GM18873 (cell line): ENCODE data around the gene KLHL25.

Experiments used
- ATAC-seq: cut with Tn5 transposase; IDR thresholded peaks from one replicate; pipeline ENCODE4 v1.9.1; 2021; ENCODE audit warnings: mild to moderate bottlenecking, moderate library complexity, moderate number of reproducible peaks; ENCODE audit not compliant: unreplicated experiment, low FRiP score

Gene KLHL25

DNA sequence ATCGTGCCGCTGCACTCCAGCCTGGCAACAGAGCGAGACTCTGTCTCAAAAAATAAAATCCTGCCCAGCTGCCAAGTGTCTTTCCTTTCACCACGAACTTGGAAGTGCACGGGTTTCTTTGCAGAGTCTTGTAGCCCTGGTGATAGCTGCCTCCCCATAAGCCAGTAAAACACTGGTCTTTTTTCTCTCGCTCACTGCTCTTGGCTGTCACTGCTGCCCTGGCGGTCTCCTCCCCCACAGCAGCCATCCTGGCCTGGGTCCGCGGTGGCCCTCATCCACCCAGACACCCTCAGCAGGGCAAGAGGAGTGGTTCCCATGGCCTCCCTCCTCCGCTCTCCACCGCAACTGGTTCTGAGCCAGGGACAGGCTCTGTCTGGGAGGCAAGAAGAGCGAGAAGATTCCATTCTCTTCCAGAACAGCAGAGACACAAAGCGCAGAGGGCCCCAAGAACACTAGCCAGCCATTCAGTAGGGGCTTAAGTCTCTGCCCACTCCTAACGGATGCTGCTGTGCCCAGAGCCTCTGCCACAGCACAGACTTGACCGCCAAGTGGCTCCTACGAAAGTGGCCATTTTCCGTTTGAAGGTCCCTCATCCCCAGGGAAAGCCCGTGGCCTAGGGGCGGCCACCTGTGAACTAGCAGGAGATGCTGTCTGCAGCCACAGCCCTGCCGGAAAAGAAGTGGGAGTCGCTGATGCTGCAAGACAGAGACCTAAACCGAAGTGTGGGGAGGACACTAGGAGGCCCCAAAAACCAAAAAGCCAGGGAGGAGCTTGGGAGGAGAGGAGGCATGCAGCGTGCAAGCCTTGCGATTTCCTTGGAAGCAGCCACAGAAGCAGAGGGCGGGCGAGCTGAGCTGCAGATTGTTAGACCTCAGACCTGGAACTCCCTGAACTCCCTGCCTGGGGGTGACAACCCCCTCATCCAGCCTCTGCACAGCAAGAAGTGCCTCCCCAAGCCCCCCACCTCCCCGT lies 44.1 kb downstream of the KLHL25 start:
- ATAC-seq: no peak

GRCh38 chr15:85749261-85750151 lies 45.2 kb downstream of the KLHL25 start:
- no peak for ATAC-seq

DNA sequence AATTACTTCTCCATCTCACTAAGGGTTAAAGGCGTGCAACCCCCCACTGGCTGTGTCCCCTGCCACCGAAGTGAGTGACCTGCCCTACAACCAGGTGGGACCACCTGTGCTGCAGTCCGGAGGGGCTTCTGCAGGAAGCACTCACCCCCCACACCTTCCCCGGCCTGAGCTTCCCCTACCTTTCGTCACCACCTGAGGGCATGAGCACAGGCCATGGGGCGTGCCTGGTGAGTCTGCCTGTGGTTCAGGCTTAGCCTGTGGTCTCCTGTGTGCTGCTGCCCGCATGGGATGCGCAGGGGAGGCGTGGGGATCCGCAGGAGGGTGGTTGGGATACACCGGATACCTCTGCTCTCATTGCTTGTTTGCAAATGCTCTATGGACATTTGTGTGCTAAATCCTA lies 46.0 kb downstream of the KLHL25 start:
- ATAC-seq: no peak

- ATAC-seq: no peak
These were observed 46.5 kb downstream of the KLHL25 start for GRCh38 chr15:85748176-85748575.

GRCh38 chr15:85746641-85747040 lies 48.1 kb downstream of the KLHL25 start:
- ATAC-seq: no peak

DNA sequence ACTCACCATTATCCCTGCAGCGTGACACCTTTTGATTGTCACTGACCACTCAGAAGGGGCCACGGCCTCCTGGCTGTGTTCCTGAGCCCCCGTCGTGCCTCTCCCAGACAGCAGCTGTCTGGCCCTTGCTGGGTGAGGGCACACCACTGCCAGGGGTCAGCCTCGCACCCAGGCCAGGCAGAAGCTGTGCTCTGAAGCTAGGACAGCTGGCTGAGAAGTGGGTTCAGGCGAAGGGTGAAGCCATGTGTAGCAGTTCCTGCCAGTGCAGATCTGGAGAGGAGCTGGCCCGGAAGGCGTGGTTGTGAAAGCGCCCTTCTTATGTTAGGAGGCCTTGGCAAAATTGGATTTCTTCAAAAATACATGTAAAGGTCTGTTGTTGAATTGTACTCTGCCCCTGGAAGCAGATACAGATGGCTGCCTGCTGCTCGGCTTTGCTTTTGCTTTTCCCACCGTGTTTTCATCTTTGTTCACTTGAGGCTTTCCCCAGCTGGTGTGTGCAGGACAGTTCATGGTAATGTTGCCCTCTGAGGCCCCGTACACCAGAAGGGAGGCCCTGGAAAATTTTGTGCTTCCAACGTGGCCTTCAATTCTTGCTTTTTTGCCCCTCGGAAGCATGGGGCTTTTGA lies 49.1 kb downstream of the KLHL25 start:
- no peak for ATAC-seq

- no peak for ATAC-seq
These were observed 49.7 kb downstream of the KLHL25 start for GRCh38 chr15:85745023-85745422.

DNA sequence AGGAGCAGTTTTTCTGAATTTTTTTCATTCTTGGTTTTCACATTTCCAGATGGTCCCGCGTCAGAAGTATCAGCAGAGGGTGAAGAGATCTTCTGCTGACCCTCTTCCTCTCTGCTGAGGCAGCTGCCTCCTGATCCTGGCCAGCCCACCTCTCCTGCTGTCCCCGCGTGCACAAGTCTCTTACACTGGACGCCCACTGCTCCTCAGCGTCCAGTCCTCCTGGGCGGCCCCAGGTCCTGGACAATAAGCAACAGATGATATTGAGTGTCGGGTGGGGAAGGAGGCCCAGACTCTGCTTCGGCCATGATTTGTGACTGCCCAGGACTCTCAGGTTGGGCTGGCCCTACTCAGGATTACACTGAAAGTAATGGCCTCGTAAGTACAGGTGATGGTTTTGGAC lies 50.1 kb downstream of the KLHL25 start:
- ATAC-seq: no peak

GRCh38 chr15:85743392-85744055 lies 51.2 kb downstream of the KLHL25 start:
- ATAC-seq: no peak

DNA sequence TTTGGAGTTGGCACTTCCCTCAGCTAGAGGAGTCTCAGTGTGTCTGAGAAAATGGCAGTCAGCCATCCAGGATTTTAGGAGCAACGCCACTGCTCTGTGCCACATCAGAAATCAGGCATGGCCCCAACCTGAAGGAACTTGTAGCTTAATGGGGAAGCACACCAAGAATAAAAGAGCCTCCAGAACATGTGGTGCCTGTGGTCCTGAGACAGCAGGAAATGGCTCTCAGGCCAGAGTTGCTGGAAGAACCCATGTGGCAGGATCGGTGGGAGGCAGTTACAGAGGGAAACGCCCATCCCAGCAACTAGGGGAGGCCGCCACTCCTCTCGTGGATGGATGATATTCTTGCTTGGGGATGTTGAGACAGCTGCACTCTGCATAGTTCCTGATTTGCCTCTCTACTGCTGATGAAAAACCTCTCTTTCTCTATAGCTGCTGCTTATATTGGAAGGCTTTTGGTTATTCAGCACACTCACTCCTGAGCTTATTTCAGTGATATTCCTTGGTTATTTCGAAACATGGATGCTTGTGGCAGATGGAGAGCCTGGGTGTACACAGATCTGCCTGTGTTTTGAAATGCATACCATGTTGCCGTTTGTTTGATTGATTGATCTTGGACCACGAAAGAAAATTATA lies 52.4 kb downstream of the KLHL25 start:
- no peak for ATAC-seq

- no peak for ATAC-seq
These were observed 53.1 kb downstream of the KLHL25 start for GRCh38 chr15:85741662-85742061.

GRCh38 chr15:85741021-85741421 lies 53.7 kb downstream of the KLHL25 start:
- no peak for ATAC-seq

GRCh38 chr15:85737061-85737460 lies 57.7 kb downstream of the KLHL25 start:
- no peak for ATAC-seq

DNA sequence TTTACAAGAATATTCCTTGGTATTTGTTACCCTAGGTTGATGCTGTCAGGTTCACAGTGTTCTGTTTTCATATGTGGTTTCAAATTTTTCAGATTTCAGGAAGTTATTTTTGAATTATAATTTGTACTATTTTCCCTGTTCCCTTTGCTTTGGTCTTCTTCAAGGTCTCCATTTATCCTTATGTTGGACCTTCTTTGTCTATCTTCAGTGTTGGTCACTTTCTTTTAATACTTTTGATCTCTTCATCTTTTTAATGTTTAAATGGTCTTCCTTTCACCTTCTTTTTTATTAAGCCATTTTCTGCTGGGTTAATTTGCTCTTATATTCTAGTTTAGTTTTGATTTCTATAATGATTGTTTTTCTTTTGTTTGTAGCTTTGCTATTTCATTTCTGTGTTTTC lies 61.3 kb downstream of the KLHL25 start:
- ATAC-seq: no peak

DNA sequence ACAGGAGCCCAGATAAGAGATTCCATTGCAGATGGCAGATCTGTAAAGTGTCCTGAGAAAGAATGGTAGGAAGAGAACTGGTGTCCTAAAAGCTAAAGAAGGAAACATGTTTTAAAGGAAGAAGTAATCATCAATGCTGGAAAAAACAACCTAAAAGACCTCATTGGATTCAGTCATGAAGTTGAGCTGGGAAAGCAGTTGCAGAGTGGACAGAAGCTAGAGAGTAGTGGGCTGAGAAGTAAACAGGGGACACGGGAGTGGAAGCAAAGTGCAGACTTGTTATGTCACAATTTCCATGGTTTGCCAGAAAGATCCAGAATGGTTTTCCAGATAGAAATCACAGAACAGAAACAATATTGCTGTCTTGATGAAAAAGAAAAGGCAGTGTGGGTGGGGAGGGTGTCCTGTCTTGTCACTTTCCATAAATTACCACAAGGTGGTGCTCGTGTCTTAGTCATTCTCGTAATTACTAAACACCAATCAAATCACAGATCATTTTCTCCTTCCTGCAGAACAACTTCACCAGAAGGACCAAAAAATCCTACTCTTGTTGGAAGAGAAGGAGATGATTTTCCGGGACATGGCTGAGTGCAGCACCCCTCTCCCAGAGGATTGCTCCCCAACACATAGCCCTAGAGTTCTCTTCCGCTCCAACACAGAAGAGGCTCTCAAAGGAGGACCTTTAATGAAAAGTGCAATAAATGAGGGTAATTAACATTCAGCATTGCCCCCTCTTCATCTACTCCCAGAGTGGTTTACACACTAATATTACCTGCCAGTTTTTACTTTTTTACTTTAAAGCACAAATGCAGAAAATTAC lies 64.5 kb downstream of the KLHL25 start:
- no peak for ATAC-seq

DNA sequence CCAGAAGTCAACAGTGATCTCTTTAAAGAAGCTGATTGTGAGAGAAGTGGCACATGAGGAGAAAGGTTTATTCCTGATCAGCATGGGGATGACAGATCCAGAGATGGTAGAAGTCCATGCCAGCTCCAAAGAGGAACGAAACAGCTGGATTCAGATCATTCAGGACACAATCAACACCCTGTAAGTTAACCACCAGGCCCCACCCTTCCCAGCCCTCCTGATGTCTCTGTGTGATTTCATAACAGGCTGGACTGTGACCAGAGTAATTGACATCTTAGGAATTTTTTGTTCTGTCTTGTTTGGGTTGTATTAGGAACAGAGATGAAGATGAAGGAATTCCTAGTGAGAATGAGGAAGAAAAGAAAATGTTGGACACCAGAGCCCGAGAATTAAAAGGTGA lies 67.7 kb downstream of the KLHL25 start:
- ATAC-seq: no peak

DNA sequence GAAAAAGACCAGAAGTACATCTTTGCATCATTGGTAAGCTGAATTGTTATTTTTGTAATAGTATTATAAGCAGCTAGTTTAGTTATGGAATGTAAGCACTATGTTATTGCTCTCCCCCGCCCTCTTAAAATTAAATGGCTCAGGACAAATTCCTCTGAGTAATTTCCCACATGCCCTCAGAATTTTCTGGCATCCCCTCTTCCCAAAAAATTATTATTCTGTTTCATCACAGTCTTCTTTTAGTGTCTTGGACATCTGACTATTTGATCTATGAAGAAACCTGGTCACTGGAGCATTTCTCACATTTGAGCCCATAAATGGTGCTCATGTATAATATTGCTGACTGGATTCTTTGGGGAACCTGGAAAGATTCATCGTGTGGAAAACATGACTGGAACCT lies 68.3 kb downstream of the KLHL25 start:
- ATAC-seq: no peak

DNA sequence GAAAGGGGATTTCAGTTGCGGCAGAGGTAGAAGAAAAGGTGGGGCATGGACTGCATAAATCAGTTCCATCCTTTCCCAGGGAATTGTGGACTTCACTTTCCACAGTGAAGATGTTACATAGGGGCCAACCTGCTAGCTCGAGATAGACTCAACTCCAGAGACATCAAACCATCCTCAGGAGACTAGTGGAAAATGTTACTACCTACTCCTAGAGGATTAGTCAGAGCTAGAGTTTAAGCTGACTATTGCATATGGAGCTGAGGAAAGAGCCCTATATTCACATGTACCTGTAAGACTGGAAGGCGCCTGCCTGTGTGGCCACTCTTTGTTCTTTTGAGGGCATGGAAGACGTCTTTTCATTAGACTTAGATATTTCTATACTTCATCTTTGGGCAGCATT lies 69.2 kb downstream of the KLHL25 start:
- ATAC-seq: no peak

DNA sequence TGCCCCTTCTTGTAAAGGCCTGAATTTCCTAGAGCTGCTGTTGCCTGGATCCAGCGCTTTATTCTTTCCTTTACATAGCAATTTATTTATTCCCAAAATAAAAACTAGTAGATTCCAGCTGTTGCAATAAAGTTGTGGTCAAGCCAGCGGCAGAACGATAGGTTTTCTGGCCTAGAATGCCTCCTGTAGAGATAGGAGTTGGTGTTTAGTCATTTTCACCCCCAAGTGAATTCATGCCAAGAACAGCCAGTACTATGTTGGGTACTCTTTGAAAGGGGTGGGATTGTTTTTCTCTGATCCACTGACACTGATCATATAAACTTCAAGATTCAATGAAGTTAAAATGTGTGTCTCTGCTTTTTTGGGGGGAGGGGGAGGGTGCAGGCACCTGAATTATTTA lies 69.7 kb downstream of the KLHL25 start:
- ATAC-seq: no peak
